Measurements from ENCODE around the gene CCBE1.

Gene CCBE1

GRCh38 chr18:59619816-59620215 lies 77.4 kb downstream of the CCBE1 start:
- DNase-seq (ENCODE audit: low read depth in 2 of 2): no peak

GRCh38 chr18:59617468-59617932 lies 79.7 kb downstream of the CCBE1 start:
- DNase-seq (ENCODE audit: low read depth in 2 of 2): no peak

GRCh38 chr18:59616501-59616900 lies 80.7 kb downstream of the CCBE1 start:
- DNase-seq (ENCODE audit: low read depth in 2 of 2): no peak

GRCh38 chr18:59613903-59614302 lies 83.3 kb downstream of the CCBE1 start:
- DNase-seq (ENCODE audit: low read depth in 2 of 2): no peak

GRCh38 chr18:59612381-59612780 lies 84.8 kb downstream of the CCBE1 start:
- no peak for DNase-seq (ENCODE audit: low read depth in 2 of 2)

GRCh38 chr18:59610546-59611140 lies 86.6 kb downstream of the CCBE1 start:
- no peak for DNase-seq (ENCODE audit: low read depth in 2 of 2)

- no peak for DNase-seq (ENCODE audit: low read depth in 2 of 2)
Measured at GRCh38 chr18:59609654-59610053, 87.6 kb downstream of the CCBE1 start.

- no peak for DNase-seq (ENCODE audit: low read depth in 2 of 2)
Measured at GRCh38 chr18:59607471-59607870, 89.8 kb downstream of the CCBE1 start.

GRCh38 chr18:59607078-59607379 lies 90.2 kb downstream of the CCBE1 start:
- no peak for DNase-seq (ENCODE audit: low read depth in 2 of 2)

- no peak for DNase-seq (ENCODE audit: low read depth in 2 of 2)
Measured at GRCh38 chr18:59606193-59607077, 90.8 kb downstream of the CCBE1 start.

GRCh38 chr18:59605633-59606192 lies 91.5 kb downstream of the CCBE1 start:
- no peak for DNase-seq (ENCODE audit: low read depth in 2 of 2)

- no peak for DNase-seq (ENCODE audit: low read depth in 2 of 2)
Measured at GRCh38 chr18:59604877-59605276, 92.3 kb downstream of the CCBE1 start.

GRCh38 chr18:59597049-59597448 lies 100.2 kb downstream of the CCBE1 start:
- DNase-seq (ENCODE audit: low read depth in 2 of 2): no peak

- DNase-seq (ENCODE audit: low read depth in 2 of 2): no peak
Measured at GRCh38 chr18:59593291-59593717, 103.9 kb downstream of the CCBE1 start.

- no peak for DNase-seq (ENCODE audit: low read depth in 2 of 2)
Measured at GRCh38 chr18:59592624-59593023, 104.6 kb downstream of the CCBE1 start.

- no peak for DNase-seq (ENCODE audit: low read depth in 2 of 2)
Measured at GRCh38 chr18:59582395-59582794, 114.8 kb downstream of the CCBE1 start.

- no peak for DNase-seq (ENCODE audit: low read depth in 2 of 2)
Measured at GRCh38 chr18:59579509-59579908, 117.7 kb downstream of the CCBE1 start.

GRCh38 chr18:59577386-59577655 lies 119.9 kb downstream of the CCBE1 start:
- no peak for DNase-seq (ENCODE audit: low read depth in 2 of 2)

GRCh38 chr18:59576541-59577385 lies 120.5 kb downstream of the CCBE1 start:
- DNase-seq (ENCODE audit: low read depth in 2 of 2): no peak

- no peak for DNase-seq (ENCODE audit: low read depth in 2 of 2)
Measured at GRCh38 chr18:59575995-59576394, 121.2 kb downstream of the CCBE1 start.

- no peak for DNase-seq (ENCODE audit: low read depth in 2 of 2)
Measured at GRCh38 chr18:59573962-59574361, 123.3 kb downstream of the CCBE1 start.

GRCh38 chr18:59571902-59572301 lies 125.3 kb downstream of the CCBE1 start:
- DNase-seq (ENCODE audit: low read depth in 2 of 2): no peak

All from stimulated activated CD8-positive, alpha-beta memory T cell treated with anti-CD3 and anti-CD28 coated beads, Interleukin-15, amount 100 ng/mL, for 48 hours (primary cell).